ENCODE results near the gene CYB561D1.

DNA sequence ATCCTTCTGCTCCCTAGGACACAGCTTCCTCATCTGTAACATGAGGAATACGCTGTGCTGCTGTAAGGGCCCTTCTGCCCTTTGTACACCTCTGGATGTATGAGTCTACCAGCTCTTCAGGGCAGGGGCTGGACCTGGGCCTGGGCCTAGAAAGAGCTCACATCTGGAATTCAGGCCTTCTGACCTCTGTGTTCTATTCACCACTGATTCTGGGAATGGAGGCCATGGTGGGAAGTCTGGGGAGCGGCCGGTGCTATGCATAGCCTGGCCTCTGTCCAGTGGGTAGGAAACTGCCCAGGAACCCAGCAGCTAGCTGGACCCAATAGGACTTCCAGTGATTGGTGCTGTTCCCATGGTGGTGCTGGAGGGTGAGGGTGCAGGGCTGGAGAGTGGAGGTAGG lies 34.8 kb downstream of the CYB561D1 start:
- TF ChIP-seq, protein P1, sequence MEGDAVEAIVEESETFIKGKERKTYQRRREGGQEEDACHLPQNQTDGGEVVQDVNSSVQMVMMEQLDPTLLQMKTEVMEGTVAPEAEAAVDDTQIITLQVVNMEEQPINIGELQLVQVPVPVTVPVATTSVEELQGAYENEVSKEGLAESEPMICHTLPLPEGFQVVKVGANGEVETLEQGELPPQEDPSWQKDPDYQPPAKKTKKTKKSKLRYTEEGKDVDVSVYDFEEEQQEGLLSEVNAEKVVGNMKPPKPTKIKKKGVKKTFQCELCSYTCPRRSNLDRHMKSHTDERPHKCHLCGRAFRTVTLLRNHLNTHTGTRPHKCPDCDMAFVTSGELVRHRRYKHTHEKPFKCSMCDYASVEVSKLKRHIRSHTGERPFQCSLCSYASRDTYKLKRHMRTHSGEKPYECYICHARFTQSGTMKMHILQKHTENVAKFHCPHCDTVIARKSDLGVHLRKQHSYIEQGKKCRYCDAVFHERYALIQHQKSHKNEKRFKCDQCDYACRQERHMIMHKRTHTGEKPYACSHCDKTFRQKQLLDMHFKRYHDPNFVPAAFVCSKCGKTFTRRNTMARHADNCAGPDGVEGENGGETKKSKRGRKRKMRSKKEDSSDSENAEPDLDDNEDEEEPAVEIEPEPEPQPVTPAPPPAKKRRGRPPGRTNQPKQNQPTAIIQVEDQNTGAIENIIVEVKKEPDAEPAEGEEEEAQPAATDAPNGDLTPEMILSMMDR (IDR thresholded peaks at IDR 0.05) = no peak
- TF ChIP-seq POLR2A (IDR thresholded peaks at IDR 0.05) = no peak

Data from lower leg skin (tissue), 3 donors.